Endothelial cell (in vitro differentiated cells): Measurements from ENCODE around the gene CLDN20. TPM values are rescaled to one million over a fixed set of nuclear protein-coding genes. Genes with fewer than 3 reads are reported as not detected.
"Not testable (repeated sequence)": the region's sequence is repeated elsewhere in the genome, so short reads cannot be mapped to it uniquely, and the experiment has no call there.

ENCODE experiments used
- DNase-seq: peaks from one replicate; pipeline ENCODE4 v3.0.0; 2021; ENCODE audit warnings: low spot score
- H3K27ac Mint-ChIP-seq: one replicate; pipeline ENCODE4 v1.8.0; 2021; ENCODE audit warnings: mixed read lengths, inconsistent platforms; ENCODE audit not compliant: unreplicated experiment
- H3K27me3 Mint-ChIP-seq: one replicate; pipeline ENCODE4 v1.8.0; 2021; ENCODE audit warnings: mild to moderate bottlenecking, moderate library complexity, mixed read lengths, inconsistent platforms; ENCODE audit not compliant: unreplicated experiment
- H3K36me3 Mint-ChIP-seq: one replicate; pipeline ENCODE4 v1.8.0; 2021; ENCODE audit warnings: mild to moderate bottlenecking, low read depth, mixed read lengths, inconsistent platforms; ENCODE audit not compliant: unreplicated experiment
- H3K4me1 Mint-ChIP-seq: one replicate; pipeline ENCODE4 v1.8.0; 2021; ENCODE audit warnings: mild to moderate bottlenecking, mixed read lengths, inconsistent platforms; ENCODE audit not compliant: unreplicated experiment
- H3K4me3 Mint-ChIP-seq: one replicate; pipeline ENCODE4 v1.8.0; 2021; ENCODE audit warnings: mild to moderate bottlenecking, mixed read lengths, inconsistent platforms; ENCODE audit not compliant: unreplicated experiment
- H3K9me3 Mint-ChIP-seq: one replicate; pipeline ENCODE4 v1.8.0; 2021; ENCODE audit warnings: mixed read lengths, inconsistent platforms; ENCODE audit not compliant: unreplicated experiment
- CTCF ChIP-seq: fragments of 200-600 bp; sonication (generic); IDR thresholded peaks from one replicate; pipeline ENCODE4 v1.5.0; 2021; ENCODE audit warnings: antibody characterized with exemption; ENCODE audit not compliant: unreplicated experiment
- long read RNA-seq: library from polyadenylated mRNA; unstranded; transcript quantifications from one replicate; pipeline ENCODE4 v2.0.0, GENCODE V29; 2020; ENCODE audit not compliant: unreplicated experiment
- total RNA-seq: library from RNA; stranded (reverse); fragmentation: NEBNext Ultra II Directional; extraction: Animal tissue kit (Norgen Biotek cat#: 25700); gene quantifications from one replicate; pipeline ENCODE4 v1.2.1, GENCODE V29; 2021; ENCODE audit not compliant: unreplicated experiment

CLDN20 gene
- 0.23 TPM for total RNA-seq
- long read RNA-seq, result 0 reads

- peaks cover 20% of the 10 kb centered on the region for H3K36me3 Mint-ChIP-seq
- peaks cover 6% of the 10 kb centered on the region for H3K27me3 Mint-ChIP-seq
- no peak for DNase-seq
- H3K27ac Mint-ChIP-seq, result peak within 1 kb of the TSS; percentile 95
- H3K4me1 Mint-ChIP-seq, result peaks cover 40% of the 10 kb centered on the region
- peak within 1 kb of the TSS; percentile 35 for H3K4me3 Mint-ChIP-seq
- TF ChIP-seq CTCF, result no peak
- H3K9me3 Mint-ChIP-seq, result no peaks in the 10 kb centered on the region
Measured at GRCh38 chr6:155263373-155264063, at the start of gene CLDN20. Gene CLDN20, plus strand, starts transcription at chr6:155264013. Its CDS starts 11,707 bp downstream, at chr6:155275720.

- Mint-ChIP-seq H3K27me3 (peaks cover 4% of the 10 kb centered on the region), H3K4me1 (peaks cover 7% of the 10 kb centered on the region), H3K4me3 (no peak overlapping the region), H3K36me3 (peaks cover 25% of the 10 kb centered on the region), H3K9me3 (no peaks in the 10 kb centered on the region), H3K27ac (no peak overlapping the region)
- no peak for DNase-seq
- TF ChIP-seq CTCF, result no peak
Measured at GRCh38 chr6:155215906-155216305, 47.9 kb upstream of the CLDN20 start.

DNA sequence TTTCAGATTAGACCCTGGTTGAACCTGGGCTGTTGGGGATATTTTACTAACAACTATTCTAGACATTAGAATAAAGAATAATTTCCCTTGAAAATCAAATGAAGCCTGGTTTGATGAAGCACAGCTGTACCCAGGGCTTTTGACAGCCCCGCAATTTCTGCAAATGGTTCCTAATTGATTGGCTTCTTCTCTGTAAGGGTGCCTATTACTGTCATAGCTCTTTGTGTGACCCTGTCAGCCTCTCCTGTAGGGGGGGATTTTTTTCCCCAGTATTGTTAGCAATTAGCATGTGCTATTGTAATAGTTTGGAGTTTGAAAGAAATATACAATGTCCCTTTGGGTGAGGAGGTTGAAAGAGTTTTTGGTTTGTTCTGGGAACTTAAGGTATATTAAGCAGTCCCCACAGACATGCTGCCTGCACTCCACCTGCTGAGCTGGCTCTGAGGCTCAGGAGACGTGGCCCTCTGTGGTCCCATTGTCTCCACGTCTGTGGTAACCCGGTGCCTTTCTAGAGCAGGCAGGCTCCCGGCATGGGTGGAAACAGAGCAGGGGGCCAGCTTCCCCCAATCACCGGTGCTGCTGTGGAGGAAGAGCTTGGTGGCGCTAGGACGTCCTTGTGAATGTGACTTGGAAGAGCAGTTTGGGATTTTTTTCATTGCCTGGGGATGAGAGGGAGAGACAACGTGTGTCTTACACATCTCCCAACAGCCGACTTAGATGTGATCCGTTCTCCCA lies 47.3 kb upstream of the CLDN20 start:
- TF ChIP-seq CTCF, result no peak
- Mint-ChIP-seq H3K4me3 (no peak overlapping the region), H3K36me3 (peaks cover 22% of the 10 kb centered on the region), H3K4me1 (peaks cover 7% of the 10 kb centered on the region), H3K27ac (no peak overlapping the region), H3K9me3 (no peaks in the 10 kb centered on the region), H3K27me3 (peaks cover 2% of the 10 kb centered on the region)
- peak; percentile 10 for DNase-seq

- Mint-ChIP-seq H3K4me3 (peak overlapping the region; percentile 38), H3K36me3 (peaks cover 15% of the 10 kb centered on the region)
- not testable (repeated sequence) for DNase-seq, H3K27me3 Mint-ChIP-seq, H3K27ac Mint-ChIP-seq, H3K4me1 Mint-ChIP-seq, H3K9me3 Mint-ChIP-seq
Measured at GRCh38 chr6:155218711-155219110, 45.1 kb upstream of the CLDN20 start.

- Mint-ChIP-seq H3K4me1 (peaks cover 7% of the 10 kb centered on the region), H3K27me3 (peaks cover 2% of the 10 kb centered on the region), H3K9me3 (no peaks in the 10 kb centered on the region), H3K36me3 (peaks cover 13% of the 10 kb centered on the region), H3K4me3 (no peak overlapping the region), H3K27ac (no peak overlapping the region)
- DNase-seq, result no peak
- TF ChIP-seq CTCF, result no peak
Measured at GRCh38 chr6:155219299-155219698, 44.5 kb upstream of the CLDN20 start.
